Kidney (tissue), 14 donors: Measurements from ENCODE around the gene CCDC85C. TPM values are rescaled to one million over a fixed set of nuclear protein-coding genes. Genes with fewer than 3 reads are reported as not detected.

Experiments used
- DNase-seq, 5 donors: peaks; one replicate each; pipeline ENCODE4 v3.0.0-alpha.2; 2013 to 2020
- FAIRE-seq: peaks from 2 replicates; lab custom pipeline; 2012; peaks lifted over from hg19 to GRCh38; lab: Jason Lieb, UNC
- H3K27ac ChIP-seq, 2 donors: one replicate each; pipeline ENCODE4 v1.7.0; 2013; ENCODE audit warnings: low read depth in 2 of 2, low read length in 2 of 2, inconsistent platforms in 1 of 2
- H3K27me3 ChIP-seq: one replicate; pipeline ENCODE4 v1.7.1; 2013; ENCODE audit warnings: low read length, inconsistent platforms; ENCODE audit not compliant: control insufficient read depth, insufficient read depth
- H3K36me3 ChIP-seq, 3 donors: one replicate each; pipeline versions ENCODE4 v1.7.0 to v1.7.1; 2013; ENCODE audit warnings: low read length in 3 of 3, control low read depth in 1 of 3, inconsistent platforms in 1 of 3; ENCODE audit not compliant: insufficient read depth in 3 of 3, control insufficient read depth in 2 of 3
- H3K4me1 ChIP-seq, 3 donors: one replicate each; pipeline versions ENCODE4 v1.7.0 to v1.7.1; 2013; ENCODE audit warnings: low read length in 3 of 3, inconsistent platforms in 1 of 3, low read depth in 1 of 3; ENCODE audit not compliant: control insufficient read depth in 2 of 3, insufficient read depth in 2 of 3
- H3K4me3 ChIP-seq, 3 donors: one replicate each; pipeline versions ENCODE4 v1.7.0 to v1.8.1; 2013; ENCODE audit warnings: low read length in 3 of 3, control low read depth in 1 of 3, inconsistent platforms in 1 of 3
- H3K9ac ChIP-seq, 3 donors: one replicate each; pipeline versions ENCODE4 v1.7.0 to v1.7.1; 2013; ENCODE audit warnings: low read length in 3 of 3, control low read depth in 1 of 3, inconsistent platforms in 1 of 3
- H3K9me3 ChIP-seq, 3 donors: one replicate each; pipeline versions ENCODE4 v1.7.0 to v1.7.1; 2013; ENCODE audit warnings: low read length in 3 of 3, control low read depth in 1 of 3, inconsistent platforms in 1 of 3; ENCODE audit not compliant: control insufficient read depth in 2 of 3, insufficient read depth in 1 of 3
- intact Hi-C: fragments of 100-400 bp; cut with DNase I; formaldehyde crosslinking; loops from one replicate; pipeline ENCODE4 v1.11.1; 2022
- polyA plus RNA-seq: library from polyadenylated mRNA; stranded (reverse); fragments of 350-450 nt; fragmentation: Illumina TruSeq; extraction: RNeasy Lipid Tissue Mini Kit (QIAGEN cat#74804); gene quantifications from one replicate; pipeline ENCODE4 v1.2.3, GENCODE V29; 2014; ENCODE audit warnings: low read depth, low replicate concordance; ENCODE audit not compliant: insufficient read depth
- total RNA-seq: library from RNA; stranded (reverse); fragmentation: NEBNext Ultra II Directional; extraction: Animal tissue kit (Norgen Biotek cat#: 25700); gene quantifications from one replicate; pipeline ENCODE4 v1.2.1, GENCODE V29; 2021
- TF ChIP-seq, protein P1 (sequence below): IDR thresholded peaks from 3 replicates; pipeline ENCODE4 v1.5.1; 2012; ENCODE audit warnings: mild to moderate bottlenecking, moderate library complexity, borderline replicate concordance; ENCODE audit not compliant: insufficient read depth; ENCODE audit errors: extremely low read depth
- donor health status: control.
- donor health status: control.
- donor health status: control.
- donor health status: control.
- donor health status: control.
- donor health status: DM: yes; HTN: yes; CAD: no.
- donor health status: Normal renal cell carcinoma (clear cell type).

The CCDC85C gene
- total and polyA plus RNA-seq, 2 donors from 2014 or later = 14.7 to 21.4 TPM

DNA sequence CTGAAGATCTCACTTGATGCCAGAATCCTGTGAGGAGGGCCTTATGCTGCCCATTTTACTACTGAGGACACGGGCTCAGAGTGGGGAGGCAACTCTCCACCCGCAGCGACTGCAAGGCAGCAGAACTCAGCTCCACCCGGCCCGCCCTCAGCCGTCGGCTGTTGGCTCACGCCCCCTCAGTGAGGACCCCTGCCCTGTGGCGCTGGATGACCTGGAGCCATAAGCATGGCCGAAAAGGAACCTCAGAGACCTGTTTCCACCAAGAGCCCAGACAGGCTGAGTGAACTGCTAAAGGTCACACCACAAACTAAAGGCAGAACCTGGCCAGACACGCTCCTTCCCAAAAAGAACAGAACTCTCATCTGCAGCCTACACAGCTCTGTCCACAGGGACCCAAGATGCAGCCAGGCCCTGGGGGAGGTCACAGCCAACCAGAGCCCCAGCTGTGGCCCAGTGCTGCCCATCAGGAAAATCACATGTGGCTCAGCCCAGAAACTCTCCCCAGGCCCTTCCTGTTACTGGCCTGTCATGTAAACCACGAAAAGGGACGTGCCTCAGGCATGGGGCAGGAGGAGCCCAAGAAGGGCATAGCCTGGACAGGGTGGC, 90.0 kb downstream of the CCDC85C start:
- intact Hi-C loops = no loop called here
- Histone ChIP-seq H3K36me3 (peaks cover under 1 to 7% (median under 1%) of the 10 kb centered on the region in 3 donors), H3K9ac (no peak overlapping the region), H3K27me3 (no peaks in the 10 kb centered on the region), H3K4me1 (no peaks in the 10 kb centered on the region), H3K9me3 (no peaks in the 10 kb centered on the region), H3K4me3 (no peak overlapping the region), H3K27ac (no peak overlapping the region)
- FAIRE-seq (no peak), DNase-seq (peak in 1 of 5 donors; percentile 6)
- TF ChIP-seq, protein P1, sequence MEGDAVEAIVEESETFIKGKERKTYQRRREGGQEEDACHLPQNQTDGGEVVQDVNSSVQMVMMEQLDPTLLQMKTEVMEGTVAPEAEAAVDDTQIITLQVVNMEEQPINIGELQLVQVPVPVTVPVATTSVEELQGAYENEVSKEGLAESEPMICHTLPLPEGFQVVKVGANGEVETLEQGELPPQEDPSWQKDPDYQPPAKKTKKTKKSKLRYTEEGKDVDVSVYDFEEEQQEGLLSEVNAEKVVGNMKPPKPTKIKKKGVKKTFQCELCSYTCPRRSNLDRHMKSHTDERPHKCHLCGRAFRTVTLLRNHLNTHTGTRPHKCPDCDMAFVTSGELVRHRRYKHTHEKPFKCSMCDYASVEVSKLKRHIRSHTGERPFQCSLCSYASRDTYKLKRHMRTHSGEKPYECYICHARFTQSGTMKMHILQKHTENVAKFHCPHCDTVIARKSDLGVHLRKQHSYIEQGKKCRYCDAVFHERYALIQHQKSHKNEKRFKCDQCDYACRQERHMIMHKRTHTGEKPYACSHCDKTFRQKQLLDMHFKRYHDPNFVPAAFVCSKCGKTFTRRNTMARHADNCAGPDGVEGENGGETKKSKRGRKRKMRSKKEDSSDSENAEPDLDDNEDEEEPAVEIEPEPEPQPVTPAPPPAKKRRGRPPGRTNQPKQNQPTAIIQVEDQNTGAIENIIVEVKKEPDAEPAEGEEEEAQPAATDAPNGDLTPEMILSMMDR = no peak

DNA sequence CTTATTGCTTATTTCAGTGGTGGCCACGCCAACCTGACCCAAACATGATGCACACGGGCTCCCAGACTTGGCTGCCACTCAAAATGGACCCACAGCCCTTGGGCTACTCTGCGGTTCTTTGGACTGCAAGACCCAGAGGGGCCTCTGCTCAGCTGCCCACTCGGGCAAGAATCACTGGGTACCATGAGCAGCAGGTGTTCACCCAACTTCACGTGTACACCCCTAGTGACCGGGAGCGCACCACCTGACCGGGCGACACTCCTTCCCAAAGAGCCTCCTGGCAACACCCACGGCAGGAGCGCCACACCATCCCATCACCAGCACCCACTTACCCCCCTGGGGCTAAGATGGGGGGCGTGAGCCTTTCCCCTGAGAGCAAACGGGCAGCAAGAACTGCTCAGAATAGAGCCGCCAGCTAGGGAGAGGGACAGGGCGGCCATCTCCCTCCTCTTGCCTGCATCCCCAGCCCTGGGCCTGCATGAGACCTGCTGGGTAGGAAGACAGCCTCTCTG, 90.8 kb downstream of the CCDC85C start:
- Histone ChIP-seq H3K4me3 (no peak overlapping the region), H3K27me3 (no peaks in the 10 kb centered on the region), H3K27ac (no peak overlapping the region), H3K9me3 (no peaks in the 10 kb centered on the region), H3K9ac (no peak overlapping the region), H3K4me1 (no peaks in the 10 kb centered on the region), H3K36me3 (peaks cover 2 to 12% (median 7%) of the 10 kb centered on the region in 3 donors)
- DNase-seq (peak in 3 of 5 donors; percentile 8 to 51 (median 36)), FAIRE-seq (no peak)
- intact Hi-C loops = no loop called here
- TF ChIP-seq, protein P1 = no peak

DNA sequence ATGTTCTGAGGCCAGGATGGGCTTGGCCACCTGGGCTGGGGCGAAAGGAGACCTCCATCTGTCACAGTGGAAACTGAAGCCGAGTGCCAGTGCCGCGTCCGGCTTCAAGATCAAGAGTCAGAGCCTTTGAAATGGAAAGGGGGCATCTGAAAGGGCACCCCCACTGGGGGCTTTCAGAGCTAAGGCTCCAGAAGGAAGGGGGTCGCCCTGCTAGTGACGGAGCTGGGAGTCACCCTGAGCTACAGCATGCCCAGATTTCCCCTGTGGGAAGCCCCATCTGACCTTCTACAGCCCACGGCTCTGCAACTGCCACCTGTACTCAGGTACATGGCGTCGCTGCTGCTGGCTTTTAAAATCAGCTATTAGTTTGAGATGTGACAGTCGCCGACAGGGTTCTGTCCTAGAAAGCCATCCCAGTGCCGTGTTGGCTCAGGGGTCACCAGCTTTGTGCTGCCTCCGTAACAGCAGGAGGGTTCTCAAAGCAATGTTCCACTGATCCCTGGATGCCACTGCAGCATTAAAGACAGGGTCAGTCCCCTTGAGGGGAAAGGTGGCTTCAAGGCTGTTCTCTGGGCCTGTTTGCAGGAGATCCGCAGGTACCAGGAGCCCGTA, 91.3 kb downstream of the CCDC85C start:
- no peak overlapping the region for H3K9ac ChIP-seq
- H3K27ac ChIP-seq = no peak overlapping the region
- no peaks in the 10 kb centered on the region for H3K4me1 ChIP-seq
- no peaks in the 10 kb centered on the region for H3K27me3 ChIP-seq
- H3K4me3 ChIP-seq = no peak overlapping the region
- intact Hi-C loops = no loop called here
- TF ChIP-seq, protein P1 = no peak
- DNase-seq = peak in 2 of 5 donors; percentile 4 to 42
- H3K36me3 ChIP-seq = peaks cover 2 to 17% (median 12%) of the 10 kb centered on the region in 3 donors
- H3K9me3 ChIP-seq = no peaks in the 10 kb centered on the region
- no peak for FAIRE-seq
